ENCODE results near the gene UTY.

Gene UTY

GRCh38 chrY:13415556-13415955 lies 64.3 kb downstream of the UTY start:
- Histone ChIP-seq H3K27me3 (replicated peaks in 2 of 5; ENCODE audit: control insufficient read depth in 4 of 5, insufficient read depth in 5 of 5, low read length in 4 of 5) (no peaks in the 10 kb centered on the region), H3K27ac (ENCODE audit: insufficient read depth in 1 of 2, low read depth in 1 of 2, low read length in 2 of 2, poor library complexity in 1 of 2, severe bottlenecking in 2 of 2) (no peak overlapping the region), H3K9me3 (ENCODE audit: control extremely low read depth in 1 of 5, control insufficient read depth in 4 of 5, insufficient read depth in 2 of 5, low read depth in 1 of 5, low read length in 4 of 5) (no peaks in the 10 kb centered on the region), H3K36me3 (ENCODE audit: control insufficient read depth in 4 of 4, insufficient read depth in 4 of 4, low read length in 3 of 4) (peaks cover 0 to 12% (median 0%) of the 10 kb centered on the region in 4 experiments), H3K4me1 (ENCODE audit: control extremely low read depth in 1 of 4, control insufficient read depth in 4 of 4, insufficient read depth in 4 of 4, low read length in 3 of 4) (peaks cover 0 to 2% (median 0%) of the 10 kb centered on the region in 4 experiments), H3K4me3 (ENCODE audit: control insufficient read depth in 1 of 7, extremely low read depth in 1 of 7, insufficient read depth in 4 of 7, low read depth in 2 of 7, low read length in 6 of 7) (no peak overlapping the region)
- ChIA-PET POLR2A (no interaction called here), CTCF (no interaction called here)
- no peak for DNase-seq

DNA sequence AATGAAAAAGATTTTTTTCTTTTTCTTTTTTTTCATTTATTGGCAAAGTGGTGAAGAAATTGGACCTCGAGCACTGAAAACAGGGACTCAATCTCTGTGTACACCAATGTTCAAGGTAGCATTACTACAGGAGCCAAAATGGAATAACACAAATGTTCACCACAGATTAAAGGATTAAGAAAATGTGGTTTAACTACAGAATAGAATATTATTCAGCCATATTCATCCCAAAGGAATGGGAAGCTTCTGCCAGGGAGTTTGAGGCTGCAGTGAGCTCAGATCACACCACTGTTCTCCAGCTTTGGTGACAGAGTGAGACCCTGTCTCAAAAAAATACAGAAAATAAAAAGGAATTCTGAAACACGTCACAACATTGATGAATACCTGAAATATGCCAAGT lies 81.0 kb downstream of the UTY start:
- WGBS (ENCODE audit: insufficient coverage) = no CpG with 5 or more reads among the region's 2 CpGs
- CTCF ChIA-PET = no interaction called here
- POLR2A ChIA-PET = no interaction called here
- no peaks in the 10 kb centered on the region for H3K27me3 ChIP-seq (replicated peaks in 2 of 5; ENCODE audit: control insufficient read depth in 4 of 5, insufficient read depth in 5 of 5, low read length in 4 of 5)
- H3K27ac ChIP-seq (ENCODE audit: insufficient read depth in 1 of 2, low read depth in 1 of 2, low read length in 2 of 2, poor library complexity in 1 of 2, severe bottlenecking in 2 of 2) = no peak overlapping the region
- DNase-seq = no peak
- H3K4me1 ChIP-seq (ENCODE audit: control extremely low read depth in 1 of 4, control insufficient read depth in 4 of 4, insufficient read depth in 4 of 4, low read length in 3 of 4) = no peaks in the 10 kb centered on the region
- H3K4me3 ChIP-seq (ENCODE audit: control insufficient read depth in 1 of 7, extremely low read depth in 1 of 7, insufficient read depth in 4 of 7, low read depth in 2 of 7, low read length in 6 of 7) = no peak overlapping the region
- peaks cover 0 to 7% (median 0%) of the 10 kb centered on the region in 4 experiments for H3K36me3 ChIP-seq (ENCODE audit: control insufficient read depth in 4 of 4, insufficient read depth in 4 of 4, low read length in 3 of 4)
- H3K9me3 ChIP-seq (ENCODE audit: control extremely low read depth in 1 of 5, control insufficient read depth in 4 of 5, insufficient read depth in 2 of 5, low read depth in 1 of 5, low read length in 4 of 5) = no peaks in the 10 kb centered on the region

GRCh38 chrY:13381110-13381683 lies 98.6 kb downstream of the UTY start:
- H3K9me3 ChIP-seq (ENCODE audit: control extremely low read depth in 1 of 5, control insufficient read depth in 4 of 5, insufficient read depth in 2 of 5, low read depth in 1 of 5, low read length in 4 of 5) = no peaks in the 10 kb centered on the region
- H3K36me3 ChIP-seq (ENCODE audit: control insufficient read depth in 4 of 4, insufficient read depth in 4 of 4, low read length in 3 of 4) = peaks cover 0 to 1% (median 0%) of the 10 kb centered on the region in 4 experiments
- ChIA-PET POLR2A (no interaction called here), CTCF (no interaction called here)
- no peak overlapping the region for H3K27ac ChIP-seq (ENCODE audit: insufficient read depth in 1 of 2, low read depth in 1 of 2, low read length in 2 of 2, poor library complexity in 1 of 2, severe bottlenecking in 2 of 2)
- peaks cover 0 to 8% (median 0%) of the 10 kb centered on the region in 4 experiments for H3K4me1 ChIP-seq (ENCODE audit: control extremely low read depth in 1 of 4, control insufficient read depth in 4 of 4, insufficient read depth in 4 of 4, low read length in 3 of 4)
- no CpG with 5 or more reads among the region's 7 CpGs for WGBS (ENCODE audit: insufficient coverage)
- H3K27me3 ChIP-seq (replicated peaks in 2 of 5; ENCODE audit: control insufficient read depth in 4 of 5, insufficient read depth in 5 of 5, low read length in 4 of 5) = no peaks in the 10 kb centered on the region
- H3K4me3 ChIP-seq (ENCODE audit: control insufficient read depth in 1 of 7, extremely low read depth in 1 of 7, insufficient read depth in 4 of 7, low read depth in 2 of 7, low read length in 6 of 7) = no peak overlapping the region
- DNase-seq = no peak

DNA sequence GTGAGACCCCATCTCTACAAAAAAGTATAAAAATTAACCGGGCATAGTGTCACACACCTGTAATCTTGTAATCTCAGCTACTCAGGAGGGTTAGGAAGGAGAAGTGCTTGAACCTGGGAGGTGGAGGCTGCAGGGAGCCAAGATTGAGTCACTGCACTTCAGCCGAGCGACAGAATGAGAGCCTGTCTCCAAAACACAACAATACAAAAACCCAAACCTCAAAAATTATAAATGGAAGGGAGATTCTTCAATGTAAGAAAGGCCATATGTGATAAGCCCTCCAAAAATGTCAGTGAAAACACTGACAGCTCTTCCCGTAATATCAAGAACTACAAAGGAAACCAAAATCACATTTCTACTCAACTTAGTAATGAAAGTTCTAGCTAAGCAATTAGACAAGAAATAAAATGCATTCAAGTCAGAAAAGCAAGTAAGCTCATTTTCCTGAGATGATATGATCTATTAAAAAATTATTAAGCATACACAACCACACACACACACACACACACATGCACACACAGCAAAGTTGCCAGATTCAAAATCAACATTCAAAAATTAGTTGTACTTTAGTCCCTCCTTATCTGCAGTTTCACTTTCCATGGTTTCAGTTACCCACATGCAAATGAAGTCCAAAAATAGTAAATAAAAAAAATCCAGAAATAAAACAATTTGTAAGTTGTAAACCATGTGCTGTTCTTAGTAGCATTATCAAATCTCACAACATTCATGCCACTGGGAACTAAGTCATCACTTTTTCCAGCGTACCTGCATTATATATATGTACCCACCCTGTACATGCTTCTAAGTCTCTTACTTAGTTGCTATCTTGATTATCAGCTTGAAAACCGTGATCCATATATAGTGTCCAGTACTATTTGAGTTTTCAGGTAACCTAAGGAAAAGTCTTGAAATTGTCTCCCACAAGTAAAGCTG lies 108.7 kb downstream of the UTY start:
- Histone ChIP-seq H3K36me3 (ENCODE audit: control insufficient read depth in 4 of 4, insufficient read depth in 4 of 4, low read length in 3 of 4) (peaks cover 0 to 3% (median 0%) of the 10 kb centered on the region in 4 experiments), H3K27me3 (replicated peaks in 2 of 5; ENCODE audit: control insufficient read depth in 4 of 5, insufficient read depth in 5 of 5, low read length in 4 of 5) (no peaks in the 10 kb centered on the region), H3K4me3 (ENCODE audit: control insufficient read depth in 1 of 7, extremely low read depth in 1 of 7, insufficient read depth in 4 of 7, low read depth in 2 of 7, low read length in 6 of 7) (peak overlapping the region in 1 of 7 experiments; percentile 33), H3K27ac (ENCODE audit: insufficient read depth in 1 of 2, low read depth in 1 of 2, low read length in 2 of 2, poor library complexity in 1 of 2, severe bottlenecking in 2 of 2) (no peak overlapping the region), H3K9me3 (ENCODE audit: control extremely low read depth in 1 of 5, control insufficient read depth in 4 of 5, insufficient read depth in 2 of 5, low read depth in 1 of 5, low read length in 4 of 5) (no peaks in the 10 kb centered on the region), H3K4me1 (ENCODE audit: control extremely low read depth in 1 of 4, control insufficient read depth in 4 of 4, insufficient read depth in 4 of 4, low read length in 3 of 4) (peaks cover 0 to 2% (median 0%) of the 10 kb centered on the region in 4 experiments)
- no peak for DNase-seq
- CTCF ChIA-PET = interaction anchor here (1.0 kb wide), 1 partner anchor 66 kb away, joined by 3 read pairs; no protein-coding TSS in a partner anchor
- no CpG with 5 or more reads among the region's 6 CpGs for WGBS (ENCODE audit: insufficient coverage)
- POLR2A ChIA-PET = no interaction called here

DNA sequence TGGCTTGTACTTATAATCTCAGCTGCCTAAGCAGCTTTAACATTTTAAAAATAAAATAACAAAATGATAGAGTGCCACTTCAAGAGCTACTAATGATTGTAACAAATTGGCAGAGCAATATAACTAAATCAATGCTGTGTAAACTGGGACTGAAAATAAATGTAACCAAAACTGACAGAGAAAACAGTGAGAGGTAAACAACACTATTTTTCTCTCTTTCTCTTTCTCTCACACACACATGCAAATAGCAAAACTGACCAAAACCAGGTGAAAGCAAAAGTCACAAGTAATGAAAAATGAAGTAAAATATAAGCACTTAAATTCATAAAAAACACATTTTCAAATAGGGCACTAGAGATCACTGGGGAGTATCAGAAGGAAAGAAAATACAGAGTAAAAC lies 109.6 kb downstream of the UTY start:
- DNase-seq = no peak
- Histone ChIP-seq H3K36me3 (ENCODE audit: control insufficient read depth in 4 of 4, insufficient read depth in 4 of 4, low read length in 3 of 4) (peaks cover 0 to 2% (median 0%) of the 10 kb centered on the region in 4 experiments), H3K27ac (ENCODE audit: insufficient read depth in 1 of 2, low read depth in 1 of 2, low read length in 2 of 2, poor library complexity in 1 of 2, severe bottlenecking in 2 of 2) (no peak overlapping the region), H3K27me3 (replicated peaks in 2 of 5; ENCODE audit: control insufficient read depth in 4 of 5, insufficient read depth in 5 of 5, low read length in 4 of 5) (no peaks in the 10 kb centered on the region), H3K4me3 (ENCODE audit: control insufficient read depth in 1 of 7, extremely low read depth in 1 of 7, insufficient read depth in 4 of 7, low read depth in 2 of 7, low read length in 6 of 7) (no peak overlapping the region), H3K4me1 (ENCODE audit: control extremely low read depth in 1 of 4, control insufficient read depth in 4 of 4, insufficient read depth in 4 of 4, low read length in 3 of 4) (peaks cover 0 to 2% (median 0%) of the 10 kb centered on the region in 4 experiments), H3K9me3 (ENCODE audit: control extremely low read depth in 1 of 5, control insufficient read depth in 4 of 5, insufficient read depth in 2 of 5, low read depth in 1 of 5, low read length in 4 of 5) (no peaks in the 10 kb centered on the region)
- CTCF ChIA-PET = interaction anchor here (1.0 to 1.8 kb wide), 2 partner anchors 9 to 67 kb away, joined by 3 to 5 read pairs; no protein-coding TSS in a partner anchor
- POLR2A ChIA-PET = no interaction called here

DNA sequence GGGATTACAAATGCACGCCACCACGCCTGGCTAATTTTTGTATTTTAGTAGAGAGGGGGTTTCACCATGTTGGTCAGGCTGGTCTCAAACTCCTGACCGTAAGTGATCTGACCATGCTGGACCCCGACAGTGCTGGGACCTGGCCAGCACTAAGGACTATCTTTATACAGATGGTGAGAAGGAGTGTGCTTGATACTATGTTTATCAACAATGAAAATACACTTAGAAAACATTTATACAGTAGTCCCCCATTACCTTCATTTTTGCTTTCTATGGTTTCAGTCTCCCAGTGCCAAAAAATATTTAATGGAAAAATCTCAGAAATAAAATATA lies 111.4 kb downstream of the UTY start:
- Histone ChIP-seq H3K4me3 (ENCODE audit: control insufficient read depth in 1 of 7, extremely low read depth in 1 of 7, insufficient read depth in 4 of 7, low read depth in 2 of 7, low read length in 6 of 7) (no peak overlapping the region), H3K4me1 (ENCODE audit: control extremely low read depth in 1 of 4, control insufficient read depth in 4 of 4, insufficient read depth in 4 of 4, low read length in 3 of 4) (peaks cover 0 to 2% (median 0%) of the 10 kb centered on the region in 4 experiments), H3K27me3 (replicated peaks in 2 of 5; ENCODE audit: control insufficient read depth in 4 of 5, insufficient read depth in 5 of 5, low read length in 4 of 5) (no peaks in the 10 kb centered on the region), H3K27ac (ENCODE audit: insufficient read depth in 1 of 2, low read depth in 1 of 2, low read length in 2 of 2, poor library complexity in 1 of 2, severe bottlenecking in 2 of 2) (no peak overlapping the region), H3K36me3 (ENCODE audit: control insufficient read depth in 4 of 4, insufficient read depth in 4 of 4, low read length in 3 of 4) (peaks cover 0 to 2% (median 0%) of the 10 kb centered on the region in 4 experiments), H3K9me3 (ENCODE audit: control extremely low read depth in 1 of 5, control insufficient read depth in 4 of 5, insufficient read depth in 2 of 5, low read depth in 1 of 5, low read length in 4 of 5) (no peaks in the 10 kb centered on the region)
- DNase-seq = no peak
- ChIA-PET CTCF (no interaction called here), POLR2A (no interaction called here)
- no CpG with 5 or more reads among the region's 4 CpGs for WGBS (ENCODE audit: insufficient coverage)

DNA sequence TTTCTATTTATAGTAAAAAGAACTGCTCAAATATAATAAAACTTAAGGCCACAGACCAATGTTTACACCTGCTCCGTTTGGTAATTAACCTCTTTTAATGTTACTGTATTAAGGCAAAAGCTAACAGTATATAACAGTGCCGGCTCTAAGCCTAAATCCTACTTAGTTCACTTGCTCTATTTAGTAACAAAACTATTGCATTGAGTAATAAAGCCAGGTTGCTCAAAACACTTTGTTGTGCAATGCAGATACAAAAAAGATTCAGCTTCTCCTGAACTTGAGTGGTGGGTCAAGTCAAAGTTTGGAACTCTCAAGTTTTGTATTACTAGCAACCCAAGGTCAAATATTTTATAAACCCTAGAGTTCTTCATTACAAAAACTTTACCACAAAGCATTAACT lies 116.2 kb downstream of the UTY start:
- no peak overlapping the region for H3K27ac ChIP-seq (ENCODE audit: insufficient read depth in 1 of 2, low read depth in 1 of 2, low read length in 2 of 2, poor library complexity in 1 of 2, severe bottlenecking in 2 of 2)
- POLR2A ChIA-PET = no interaction called here
- DNase-seq = no peak
- H3K4me3 ChIP-seq (ENCODE audit: control insufficient read depth in 1 of 7, extremely low read depth in 1 of 7, insufficient read depth in 4 of 7, low read depth in 2 of 7, low read length in 6 of 7) = no peak overlapping the region
- no CpG with 5 or more reads among the region's 2 CpGs for WGBS (ENCODE audit: insufficient coverage)
- CTCF ChIA-PET = no interaction called here
- H3K36me3 ChIP-seq (ENCODE audit: control insufficient read depth in 4 of 4, insufficient read depth in 4 of 4, low read length in 3 of 4) = peaks cover 0 to 6% (median 1%) of the 10 kb centered on the region in 4 experiments
- H3K9me3 ChIP-seq (ENCODE audit: control extremely low read depth in 1 of 5, control insufficient read depth in 4 of 5, insufficient read depth in 2 of 5, low read depth in 1 of 5, low read length in 4 of 5) = no peaks in the 10 kb centered on the region
- no peaks in the 10 kb centered on the region for H3K27me3 ChIP-seq (replicated peaks in 2 of 5; ENCODE audit: control insufficient read depth in 4 of 5, insufficient read depth in 5 of 5, low read length in 4 of 5)
- H3K4me1 ChIP-seq (ENCODE audit: control extremely low read depth in 1 of 4, control insufficient read depth in 4 of 4, insufficient read depth in 4 of 4, low read length in 3 of 4) = no peaks in the 10 kb centered on the region

Data from common myeloid progenitor, CD34-positive (primary cell).